Measurements from ENCODE around the gene EPHA1.

DNA sequence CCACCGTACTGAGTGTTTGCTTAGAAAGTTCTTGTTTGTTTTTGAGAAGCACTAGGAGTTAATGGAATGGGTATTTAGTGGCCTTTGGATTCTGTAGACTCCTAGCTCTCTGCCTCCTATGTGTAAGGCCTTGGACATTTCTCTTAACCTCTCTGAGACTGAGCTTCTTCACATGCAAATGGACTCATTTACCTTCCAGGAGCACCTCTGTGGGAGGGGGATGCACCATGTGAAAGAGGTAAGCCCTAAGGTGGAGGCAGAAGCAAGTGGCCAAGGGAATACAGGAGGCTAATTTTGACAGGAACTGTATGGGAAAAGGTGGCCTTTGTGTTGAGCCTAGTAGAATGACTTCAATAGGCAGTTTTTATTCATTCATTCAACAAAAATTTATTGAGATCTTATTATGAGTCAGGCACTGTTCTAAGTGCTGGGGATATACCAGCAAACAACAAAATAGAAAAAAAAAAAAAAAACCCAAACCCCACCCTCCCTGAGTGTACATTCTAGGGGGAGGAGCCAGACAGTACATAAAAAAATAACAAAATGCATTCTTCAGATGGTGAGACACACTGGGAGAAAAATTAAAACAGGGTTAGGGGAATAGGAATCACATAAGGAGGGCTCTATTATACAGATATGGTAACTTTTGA, 9.2 kb upstream of the EPHA1 start:
- TF ChIP-seq, protein P1, sequence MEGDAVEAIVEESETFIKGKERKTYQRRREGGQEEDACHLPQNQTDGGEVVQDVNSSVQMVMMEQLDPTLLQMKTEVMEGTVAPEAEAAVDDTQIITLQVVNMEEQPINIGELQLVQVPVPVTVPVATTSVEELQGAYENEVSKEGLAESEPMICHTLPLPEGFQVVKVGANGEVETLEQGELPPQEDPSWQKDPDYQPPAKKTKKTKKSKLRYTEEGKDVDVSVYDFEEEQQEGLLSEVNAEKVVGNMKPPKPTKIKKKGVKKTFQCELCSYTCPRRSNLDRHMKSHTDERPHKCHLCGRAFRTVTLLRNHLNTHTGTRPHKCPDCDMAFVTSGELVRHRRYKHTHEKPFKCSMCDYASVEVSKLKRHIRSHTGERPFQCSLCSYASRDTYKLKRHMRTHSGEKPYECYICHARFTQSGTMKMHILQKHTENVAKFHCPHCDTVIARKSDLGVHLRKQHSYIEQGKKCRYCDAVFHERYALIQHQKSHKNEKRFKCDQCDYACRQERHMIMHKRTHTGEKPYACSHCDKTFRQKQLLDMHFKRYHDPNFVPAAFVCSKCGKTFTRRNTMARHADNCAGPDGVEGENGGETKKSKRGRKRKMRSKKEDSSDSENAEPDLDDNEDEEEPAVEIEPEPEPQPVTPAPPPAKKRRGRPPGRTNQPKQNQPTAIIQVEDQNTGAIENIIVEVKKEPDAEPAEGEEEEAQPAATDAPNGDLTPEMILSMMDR (conservative IDR thresholded peaks at IDR 0.05; ENCODE audit: low read length) = no peak
- no peak for TF ChIP-seq EZH2phosphoT487 (IDR thresholded peaks at IDR 0.05; ENCODE audit: borderline replicate concordance)
